ENCODE data around the gene GPRC5A. TPM values are rescaled to one million over a fixed set of nuclear protein-coding genes. Genes with fewer than 3 reads are reported as not detected.

Gene GPRC5A
- total RNA-seq, 1 experiment from 2014 or later = 0.56 TPM

DNA sequence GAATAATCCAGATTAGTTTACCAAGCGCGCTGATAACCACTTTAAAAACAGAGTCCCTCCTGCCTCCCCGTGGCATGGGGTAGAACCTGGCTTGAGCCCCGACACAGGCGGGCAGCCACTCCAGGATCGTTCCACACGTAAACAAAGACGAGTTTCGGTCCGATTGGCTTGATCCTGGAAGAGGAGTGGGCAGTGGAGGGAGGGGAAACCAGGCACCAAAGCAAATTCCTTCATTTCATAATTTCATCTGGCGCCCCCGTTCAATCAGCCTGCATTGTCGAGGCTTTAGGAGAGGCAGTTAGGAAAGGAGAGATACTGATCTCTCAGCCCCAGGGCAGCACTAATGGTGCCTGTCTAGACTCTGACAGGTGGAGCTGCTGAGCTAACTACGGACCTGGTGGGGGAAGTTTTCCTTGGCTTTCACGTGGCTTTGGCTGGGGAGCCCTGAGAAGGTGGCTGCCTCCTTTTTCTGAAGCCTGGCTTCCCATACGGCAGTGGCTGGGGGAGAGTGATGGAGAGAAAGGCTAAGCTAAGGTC lies 751 bp upstream of the GPRC5A start:
- no peaks in the 10 kb centered on the region for H3K9me3 ChIP-seq (ENCODE audit: low read depth, low read length, poor library complexity, severe bottlenecking)
- peaks cover 9% of the 10 kb centered on the region for H3K4me1 ChIP-seq (ENCODE audit: insufficient read depth, low read length, poor library complexity, severe bottlenecking)
- intact Hi-C loops (cut with micrococcal nuclease; ENCODE audit: unreplicated experiment) = no loop called here
- ChIA-PET POLR2A (ENCODE audit: low non-redundant PET) (no interaction called here), CTCF (no interaction called here)
- TF ChIP-seq EZH2 (IDR thresholded peaks at IDR 0.05; ENCODE audit: borderline replicate concordance, low read depth, low read length, poor library complexity, severe bottlenecking) = no peak
- TF ChIP-seq, protein P1, sequence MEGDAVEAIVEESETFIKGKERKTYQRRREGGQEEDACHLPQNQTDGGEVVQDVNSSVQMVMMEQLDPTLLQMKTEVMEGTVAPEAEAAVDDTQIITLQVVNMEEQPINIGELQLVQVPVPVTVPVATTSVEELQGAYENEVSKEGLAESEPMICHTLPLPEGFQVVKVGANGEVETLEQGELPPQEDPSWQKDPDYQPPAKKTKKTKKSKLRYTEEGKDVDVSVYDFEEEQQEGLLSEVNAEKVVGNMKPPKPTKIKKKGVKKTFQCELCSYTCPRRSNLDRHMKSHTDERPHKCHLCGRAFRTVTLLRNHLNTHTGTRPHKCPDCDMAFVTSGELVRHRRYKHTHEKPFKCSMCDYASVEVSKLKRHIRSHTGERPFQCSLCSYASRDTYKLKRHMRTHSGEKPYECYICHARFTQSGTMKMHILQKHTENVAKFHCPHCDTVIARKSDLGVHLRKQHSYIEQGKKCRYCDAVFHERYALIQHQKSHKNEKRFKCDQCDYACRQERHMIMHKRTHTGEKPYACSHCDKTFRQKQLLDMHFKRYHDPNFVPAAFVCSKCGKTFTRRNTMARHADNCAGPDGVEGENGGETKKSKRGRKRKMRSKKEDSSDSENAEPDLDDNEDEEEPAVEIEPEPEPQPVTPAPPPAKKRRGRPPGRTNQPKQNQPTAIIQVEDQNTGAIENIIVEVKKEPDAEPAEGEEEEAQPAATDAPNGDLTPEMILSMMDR (conservative IDR thresholded peaks at IDR 0.05; ENCODE audit: low read depth, low read length) = no peak
- peak; percentile 17 for DNase-seq (ENCODE audit: low spot score)
- H3K36me3 ChIP-seq (ENCODE audit: insufficient read depth, low read length, poor library complexity, severe bottlenecking) = no peaks in the 10 kb centered on the region
- BruUV-seq (replicated peaks) = no TSS peak
- H3K4me3 ChIP-seq (ENCODE audit: low read depth, low read length, poor library complexity, severe bottlenecking) = peak overlapping the region; percentile 52
- no peak overlapping the region for H3K27ac ChIP-seq (ENCODE audit: low read depth, low read length, poor library complexity, severe bottlenecking)
- H3K27me3 ChIP-seq (replicated peaks; ENCODE audit: insufficient read depth, low read depth, low read length, poor library complexity) = no peaks in the 10 kb centered on the region

DNA sequence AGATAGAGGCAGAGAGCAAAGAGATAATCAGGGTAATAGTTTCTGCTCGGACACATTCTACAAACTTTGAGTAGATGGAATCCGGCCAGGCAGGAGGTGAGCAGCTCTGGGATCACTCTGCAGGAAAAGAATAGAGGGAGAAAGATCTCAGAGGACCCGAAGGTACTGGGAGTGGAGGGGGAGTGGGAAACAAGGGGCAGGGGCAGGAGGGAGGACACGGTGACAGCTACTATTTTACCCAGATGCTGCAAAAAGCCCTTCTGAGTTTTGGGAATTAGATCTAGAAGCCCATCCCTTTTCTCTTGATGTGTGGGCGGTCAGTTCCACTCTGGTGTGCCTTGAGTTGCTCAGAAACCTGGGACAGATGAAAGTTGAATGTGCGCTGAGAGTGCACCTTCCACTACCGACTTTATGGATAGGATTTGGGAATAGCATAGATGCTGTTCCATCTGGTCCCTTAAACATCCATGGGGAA lies 556 bp downstream of the GPRC5A start:
- intact Hi-C loops (cut with micrococcal nuclease; ENCODE audit: unreplicated experiment) = no loop called here
- ChIA-PET CTCF (interaction anchor here (1.1 kb wide), 1 partner anchor 55 kb away, joined by 3 read pairs; no protein-coding TSS in a partner anchor), POLR2A (ENCODE audit: low non-redundant PET) (no interaction called here)
- Histone ChIP-seq H3K36me3 (ENCODE audit: insufficient read depth, low read length, poor library complexity, severe bottlenecking) (no peaks in the 10 kb centered on the region), H3K27me3 (replicated peaks; ENCODE audit: insufficient read depth, low read depth, low read length, poor library complexity) (no peaks in the 10 kb centered on the region), H3K27ac (ENCODE audit: low read depth, low read length, poor library complexity, severe bottlenecking) (no peak overlapping the region), H3K4me1 (ENCODE audit: insufficient read depth, low read length, poor library complexity, severe bottlenecking) (peaks cover 9% of the 10 kb centered on the region), H3K4me3 (ENCODE audit: low read depth, low read length, poor library complexity, severe bottlenecking) (no peak overlapping the region), H3K9me3 (ENCODE audit: low read depth, low read length, poor library complexity, severe bottlenecking) (no peaks in the 10 kb centered on the region)
- DNase-seq (ENCODE audit: low spot score) = no peak
- no TSS peak for BruUV-seq (replicated peaks)
- TF ChIP-seq, protein P1 (conservative IDR thresholded peaks at IDR 0.05; ENCODE audit: low read depth, low read length) = no peak
- no peak for TF ChIP-seq EZH2 (IDR thresholded peaks at IDR 0.05; ENCODE audit: borderline replicate concordance, low read depth, low read length, poor library complexity, severe bottlenecking)

DNA sequence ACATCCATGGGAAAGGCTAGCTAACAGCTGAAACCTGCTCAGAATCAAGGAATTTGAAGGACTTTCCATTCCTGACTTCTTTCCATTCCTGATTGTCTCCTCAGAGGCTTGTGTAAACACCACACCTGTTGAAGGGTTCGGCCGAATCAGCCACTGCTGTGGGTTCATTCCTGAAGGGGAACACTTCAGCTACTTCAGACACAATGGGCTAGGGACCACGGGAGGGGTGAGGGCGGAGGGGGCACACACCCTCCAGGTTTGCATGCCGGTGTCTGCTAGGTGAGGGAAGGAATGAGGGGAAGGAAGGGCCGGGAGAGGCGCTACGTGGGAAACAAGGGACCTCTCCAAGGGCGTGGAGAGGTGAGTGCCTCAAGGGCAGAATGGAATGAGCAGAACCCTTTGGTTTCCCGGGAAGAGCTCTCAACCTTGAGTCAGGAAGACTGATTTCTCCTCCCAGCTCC lies 1.3 kb downstream of the GPRC5A start:
- Histone ChIP-seq H3K36me3 (ENCODE audit: insufficient read depth, low read length, poor library complexity, severe bottlenecking) (no peaks in the 10 kb centered on the region), H3K9me3 (ENCODE audit: low read depth, low read length, poor library complexity, severe bottlenecking) (no peaks in the 10 kb centered on the region), H3K27me3 (replicated peaks; ENCODE audit: insufficient read depth, low read depth, low read length, poor library complexity) (no peaks in the 10 kb centered on the region), H3K4me1 (ENCODE audit: insufficient read depth, low read length, poor library complexity, severe bottlenecking) (peaks cover 9% of the 10 kb centered on the region), H3K27ac (ENCODE audit: low read depth, low read length, poor library complexity, severe bottlenecking) (no peak overlapping the region), H3K4me3 (ENCODE audit: low read depth, low read length, poor library complexity, severe bottlenecking) (no peak overlapping the region)
- intact Hi-C loops (cut with micrococcal nuclease; ENCODE audit: unreplicated experiment) = no loop called here
- DNase-seq (ENCODE audit: low spot score) = no peak
- TF ChIP-seq, protein P1 (conservative IDR thresholded peaks at IDR 0.05; ENCODE audit: low read depth, low read length) = no peak
- no peak for TF ChIP-seq EZH2 (IDR thresholded peaks at IDR 0.05; ENCODE audit: borderline replicate concordance, low read depth, low read length, poor library complexity, severe bottlenecking)
- no TSS peak for BruUV-seq (replicated peaks)
- CTCF ChIA-PET = interaction anchor here (1.1 kb wide), 1 partner anchor 56 kb away, joined by 3 read pairs; no protein-coding TSS in a partner anchor
- POLR2A ChIA-PET (ENCODE audit: low non-redundant PET) = no interaction called here

Measured in A673 (cell line).